Inflammatory macrophage treated with lipopolysaccharide for 1 hour (primary cell): ENCODE data around the gene SECISBP2.
"Not testable (repeated sequence)": the region's sequence is repeated elsewhere in the genome, so short reads cannot be mapped to it uniquely, and the experiment has no call there.

ENCODE experiments used
- DNase-seq, 2 donors: peaks; one replicate each; pipeline ENCODE4 v3.0.0-alpha.2; 2020 to 2022

SECISBP2 gene, protein sequence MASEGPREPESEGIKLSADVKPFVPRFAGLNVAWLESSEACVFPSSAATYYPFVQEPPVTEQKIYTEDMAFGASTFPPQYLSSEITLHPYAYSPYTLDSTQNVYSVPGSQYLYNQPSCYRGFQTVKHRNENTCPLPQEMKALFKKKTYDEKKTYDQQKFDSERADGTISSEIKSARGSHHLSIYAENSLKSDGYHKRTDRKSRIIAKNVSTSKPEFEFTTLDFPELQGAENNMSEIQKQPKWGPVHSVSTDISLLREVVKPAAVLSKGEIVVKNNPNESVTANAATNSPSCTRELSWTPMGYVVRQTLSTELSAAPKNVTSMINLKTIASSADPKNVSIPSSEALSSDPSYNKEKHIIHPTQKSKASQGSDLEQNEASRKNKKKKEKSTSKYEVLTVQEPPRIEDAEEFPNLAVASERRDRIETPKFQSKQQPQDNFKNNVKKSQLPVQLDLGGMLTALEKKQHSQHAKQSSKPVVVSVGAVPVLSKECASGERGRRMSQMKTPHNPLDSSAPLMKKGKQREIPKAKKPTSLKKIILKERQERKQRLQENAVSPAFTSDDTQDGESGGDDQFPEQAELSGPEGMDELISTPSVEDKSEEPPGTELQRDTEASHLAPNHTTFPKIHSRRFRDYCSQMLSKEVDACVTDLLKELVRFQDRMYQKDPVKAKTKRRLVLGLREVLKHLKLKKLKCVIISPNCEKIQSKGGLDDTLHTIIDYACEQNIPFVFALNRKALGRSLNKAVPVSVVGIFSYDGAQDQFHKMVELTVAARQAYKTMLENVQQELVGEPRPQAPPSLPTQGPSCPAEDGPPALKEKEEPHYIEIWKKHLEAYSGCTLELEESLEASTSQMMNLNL

DNA sequence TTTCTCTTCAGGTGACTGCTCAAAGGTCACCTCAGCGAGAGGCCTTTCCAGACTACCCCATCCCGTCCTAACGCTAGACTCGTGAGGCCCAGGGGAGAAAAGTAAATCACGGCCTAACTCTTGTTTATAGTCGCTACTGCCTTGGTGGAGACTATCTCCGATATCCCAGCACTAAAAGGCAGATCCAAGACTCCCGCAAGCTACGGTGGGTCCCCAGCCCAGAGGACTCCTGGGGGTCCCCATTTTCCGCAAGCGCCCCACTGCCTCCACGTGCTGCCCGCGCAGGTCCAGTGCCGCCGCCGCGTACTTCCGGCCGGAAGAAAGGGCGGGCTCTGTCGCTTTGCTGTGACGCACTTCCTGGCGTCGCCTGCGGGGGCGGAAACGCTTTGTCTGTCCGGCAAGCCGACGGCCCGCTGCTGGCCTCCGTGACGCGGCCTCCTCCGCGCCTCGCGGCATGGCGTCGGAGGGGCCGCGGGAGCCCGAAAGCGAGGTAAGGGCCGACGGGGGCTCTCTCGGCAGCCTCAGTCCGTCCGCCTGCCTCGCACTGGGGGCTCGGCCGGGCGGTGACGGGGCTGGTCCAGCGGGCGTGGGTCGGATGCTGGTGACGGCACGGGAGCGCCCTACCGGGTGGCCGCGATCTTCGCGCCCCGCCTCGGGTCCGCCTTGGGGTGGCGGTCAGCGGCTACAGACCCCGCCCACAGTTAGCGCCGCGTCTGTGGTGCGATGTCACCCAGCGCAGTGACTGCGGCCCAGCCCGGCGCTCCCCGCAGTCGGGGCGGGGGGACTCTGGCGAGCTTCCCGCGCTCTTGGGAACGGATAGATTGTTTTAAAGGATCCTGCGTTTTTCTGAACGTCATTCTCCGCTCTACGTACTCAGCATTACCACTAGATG lies at the start of gene SECISBP2:
Gene SECISBP2 (plus strand): TSS at position 378 of the 892 bp plus-strand sequence. CDS start 77 bp downstream, at position 455.
- peak; percentile 96 to 97 for DNase-seq

DNA sequence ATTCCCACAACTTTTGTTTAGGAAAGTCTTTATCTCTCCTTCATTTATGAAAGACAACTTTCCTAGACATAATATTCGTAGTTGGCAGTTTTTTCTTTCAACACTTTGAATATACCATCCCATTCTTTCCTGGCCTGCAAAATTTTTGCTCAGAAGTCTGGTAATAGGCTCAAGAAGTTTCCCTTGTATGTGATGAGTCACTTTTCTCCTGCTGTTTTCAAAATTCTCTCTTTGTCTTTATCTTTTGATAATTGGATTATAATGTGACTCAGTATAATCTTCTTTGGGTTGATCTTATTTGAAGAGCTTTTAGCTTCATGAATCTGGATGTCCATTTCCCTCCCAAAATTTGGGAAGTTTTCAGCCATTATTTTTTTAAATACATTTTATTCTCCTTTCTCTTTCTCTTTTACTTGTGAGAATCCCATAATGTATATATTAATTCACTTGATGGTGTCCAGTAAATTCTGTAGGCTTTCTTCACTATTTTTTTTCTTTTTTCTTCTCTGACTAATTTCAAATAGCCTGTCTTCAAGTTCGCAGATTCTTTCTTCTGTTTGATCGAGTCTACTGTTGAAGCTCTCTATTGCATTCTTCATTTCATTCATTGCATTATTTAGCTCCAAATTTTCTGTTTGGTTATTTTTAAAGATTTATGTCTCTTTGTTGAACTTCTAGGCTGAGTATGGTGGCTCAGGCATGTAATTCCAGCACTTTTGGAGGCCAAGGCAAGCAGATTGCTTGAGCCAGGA lies 44.6 kb upstream of the SECISBP2 start:
- DNase-seq: no peak

DNA sequence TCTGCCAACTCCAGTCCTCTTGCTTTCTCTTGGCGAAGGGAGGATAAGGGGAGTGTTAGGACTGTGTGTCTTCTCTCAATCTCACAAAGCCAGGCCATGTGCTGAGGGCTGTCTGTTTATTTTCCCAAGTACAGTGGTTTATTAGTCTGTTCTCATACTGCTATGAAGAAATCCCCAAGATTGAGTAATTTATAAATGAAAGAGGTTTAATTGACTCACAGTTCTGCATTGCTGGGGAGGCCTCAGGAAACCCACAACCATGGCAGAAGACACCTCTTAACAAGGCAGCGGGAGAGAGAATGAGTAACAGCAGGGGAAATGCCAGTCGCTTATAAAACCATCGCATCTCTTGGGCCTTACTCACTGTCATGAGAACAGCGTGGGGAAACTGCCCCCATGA lies 43.5 kb upstream of the SECISBP2 start:
- DNase-seq: peak in 1 of 2 donors; percentile 18

DNA sequence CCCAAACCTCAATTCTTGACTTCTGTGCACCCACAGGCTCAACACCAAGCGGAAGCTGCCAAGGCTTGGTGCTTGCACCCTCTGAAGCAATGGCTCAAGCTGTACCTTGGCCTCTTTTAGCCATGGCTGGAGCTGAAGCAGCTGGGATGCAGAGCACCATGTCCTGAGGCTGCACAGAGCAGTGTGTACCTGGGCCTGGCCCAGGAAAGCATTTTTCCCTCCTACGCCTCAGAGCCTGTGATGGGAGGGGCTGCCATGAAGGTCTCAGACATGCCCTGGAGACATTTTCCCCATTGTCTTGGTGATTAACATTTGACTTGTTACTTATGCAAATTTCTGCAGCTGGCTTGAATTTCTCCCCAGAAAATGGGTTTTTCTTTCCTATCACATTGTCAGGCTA lies 42.3 kb upstream of the SECISBP2 start:
- DNase-seq: not testable (repeated sequence)

DNA sequence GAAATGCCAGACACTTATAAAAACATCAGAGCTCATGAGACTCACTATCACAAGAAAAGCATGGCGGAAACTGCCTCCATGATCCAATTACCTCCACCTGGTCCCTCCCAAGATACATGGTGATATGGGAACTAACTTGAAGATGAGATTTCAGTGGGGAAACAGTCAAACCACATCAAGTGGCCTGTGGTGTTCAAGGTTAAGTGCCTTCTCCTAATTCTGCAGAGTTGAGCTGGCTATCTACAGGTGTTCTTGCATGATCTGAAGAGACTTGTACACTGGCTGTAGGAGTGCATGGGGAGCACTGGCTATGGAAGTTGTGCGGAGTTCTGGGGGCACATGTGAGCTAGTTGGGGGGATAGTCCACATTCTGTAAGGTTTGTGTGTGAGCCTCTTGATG lies 41.3 kb upstream of the SECISBP2 start:
- no peak for DNase-seq

GRCh38 chr9:89277454-89277853 lies 40.8 kb upstream of the SECISBP2 start:
- DNase-seq: no peak

DNA sequence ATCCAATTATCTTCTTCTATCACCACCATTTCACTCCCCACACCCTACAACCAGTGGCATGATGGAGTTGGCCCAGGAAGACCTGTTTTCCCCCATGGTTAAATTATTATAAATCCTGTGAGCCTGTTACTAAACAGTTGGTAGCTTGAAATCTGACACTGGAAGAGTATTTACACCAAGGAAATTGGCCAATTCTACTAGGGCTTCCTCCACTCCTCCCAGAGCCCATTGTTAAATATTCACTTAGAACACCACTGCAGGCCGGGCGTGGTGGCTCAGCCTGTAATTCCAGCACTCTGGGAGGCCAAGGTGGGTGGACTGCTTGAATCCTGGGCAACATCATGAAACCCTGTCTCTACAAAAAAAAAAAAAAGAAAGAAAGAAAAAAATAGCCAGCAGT lies 39.7 kb upstream of the SECISBP2 start:
- no peak for DNase-seq

DNA sequence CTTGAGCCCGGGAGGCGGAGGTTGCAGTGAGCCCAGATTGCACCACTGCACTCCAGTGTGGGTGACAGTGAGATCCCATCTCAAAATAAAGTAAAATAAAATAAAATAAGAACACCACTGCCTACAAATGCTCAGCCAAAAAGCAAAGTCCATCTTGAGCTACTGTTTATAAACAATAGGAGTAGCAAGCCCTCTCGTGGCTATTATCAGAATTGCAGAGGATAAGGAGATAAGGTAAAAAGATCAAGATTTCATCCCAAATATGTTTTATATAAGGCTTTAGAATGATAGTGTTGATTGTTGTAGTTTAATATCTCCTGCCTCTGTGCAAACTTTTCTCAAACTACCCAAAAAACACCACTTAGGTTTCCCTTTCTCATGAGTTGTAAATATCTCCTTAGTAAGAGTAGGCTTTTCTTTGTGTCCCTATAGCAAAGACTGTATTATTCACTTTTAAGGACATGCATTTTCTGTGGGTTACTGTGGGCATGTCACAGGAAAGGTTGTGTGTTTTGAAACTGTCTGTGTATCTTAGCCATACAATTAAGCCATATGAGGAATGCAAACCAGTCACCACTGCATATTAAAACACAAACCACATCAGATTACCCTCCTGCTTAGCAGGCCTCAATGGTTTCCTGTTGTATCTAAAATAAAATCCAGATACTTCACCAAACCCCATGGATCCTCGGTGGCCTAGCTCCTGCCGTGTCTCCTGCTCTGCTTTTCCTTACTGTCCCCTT lies 39.1 kb upstream of the SECISBP2 start:
- DNase-seq: peak; percentile 23 to 77

DNA sequence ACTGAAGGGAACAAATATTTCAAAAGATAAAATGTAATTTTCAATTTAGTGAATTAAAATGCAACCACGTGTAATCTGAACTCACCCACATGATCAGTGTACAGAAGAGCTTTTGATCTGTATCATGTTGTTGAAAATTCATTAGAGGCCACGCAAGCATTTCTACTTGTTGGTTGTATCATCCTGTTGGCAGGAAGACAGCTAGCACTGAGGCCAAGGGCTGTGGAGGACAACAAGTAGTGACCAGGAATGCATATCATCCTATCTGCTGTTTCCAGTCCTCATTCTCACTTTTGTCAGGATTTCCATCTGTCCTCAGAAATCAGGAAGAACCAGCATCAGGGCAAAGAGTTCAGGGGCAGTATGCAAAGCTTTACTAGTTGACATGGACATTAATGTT lies 37.2 kb upstream of the SECISBP2 start:
- no peak for DNase-seq

DNA sequence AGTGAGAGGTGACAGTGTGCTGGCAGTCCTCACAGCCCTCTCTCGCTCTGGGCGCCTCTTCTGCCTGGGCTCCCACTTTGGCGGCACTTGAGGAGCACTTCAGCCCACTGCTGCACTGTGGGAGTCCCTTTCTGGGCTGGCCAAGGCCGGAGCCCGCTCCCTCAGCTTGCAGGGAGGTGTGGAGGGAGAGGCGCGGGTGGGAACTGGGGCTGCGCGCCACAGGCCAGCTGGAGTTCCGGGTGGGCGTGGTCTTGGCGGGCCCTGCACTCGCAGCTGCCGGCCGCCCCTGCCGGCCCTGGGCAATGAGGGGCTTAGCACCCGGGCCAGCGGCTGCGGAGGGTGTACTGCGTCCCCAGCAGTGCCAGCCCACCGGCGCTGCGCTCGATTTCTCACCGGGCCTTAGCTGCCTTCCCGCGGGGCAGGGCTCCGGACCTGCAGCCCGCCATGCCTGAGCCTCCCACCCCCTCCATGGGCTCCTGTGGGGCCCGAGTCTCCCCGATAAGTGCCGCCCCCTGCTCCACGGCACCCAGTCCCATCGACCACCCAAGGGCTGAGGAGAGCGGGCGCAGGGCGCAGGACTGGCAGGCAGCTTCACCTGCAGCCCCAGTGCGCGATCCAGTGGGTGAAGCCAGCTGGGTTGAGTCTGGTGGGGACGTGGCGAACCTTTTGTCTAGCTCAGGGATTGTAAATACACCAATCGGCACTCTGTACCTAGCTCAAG lies 35.9 kb upstream of the SECISBP2 start:
- DNase-seq: not testable (repeated sequence)

DNA sequence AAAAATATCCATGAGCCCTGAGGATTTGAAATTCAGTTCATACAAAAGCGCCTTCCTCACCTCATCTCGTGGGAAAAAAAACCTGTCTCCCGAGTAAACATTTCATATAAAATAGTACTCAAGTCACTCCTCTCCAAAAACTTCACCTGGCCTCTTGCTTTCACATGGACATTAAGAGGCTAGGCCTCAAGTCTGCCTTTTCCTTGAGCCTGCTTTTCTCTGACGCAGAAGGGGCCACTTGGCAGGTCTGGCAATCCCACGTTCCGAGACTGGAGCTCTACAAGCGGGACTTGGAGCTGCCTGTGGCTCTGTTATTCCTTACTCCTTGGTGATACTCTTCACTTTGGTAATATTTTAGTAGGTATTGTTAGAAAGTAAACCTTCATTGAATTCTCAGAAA lies 34.2 kb upstream of the SECISBP2 start:
- no peak for DNase-seq

- DNase-seq: no peak
These were observed 26.6 kb upstream of the SECISBP2 start for GRCh38 chr9:89291741-89292140.

- no peak for DNase-seq
These were observed 25.3 kb upstream of the SECISBP2 start for GRCh38 chr9:89293014-89293413.

- no peak for DNase-seq
These were observed 22.9 kb upstream of the SECISBP2 start for GRCh38 chr9:89295400-89295799.

GRCh38 chr9:89301996-89302395 lies 16.3 kb upstream of the SECISBP2 start:
- not testable (repeated sequence) for DNase-seq

GRCh38 chr9:89304020-89304833 lies 14.1 kb upstream of the SECISBP2 start:
- DNase-seq: no peak

- DNase-seq: no peak
These were observed 13.5 kb upstream of the SECISBP2 start for GRCh38 chr9:89304834-89305188.

- DNase-seq: no peak
These were observed 12.4 kb upstream of the SECISBP2 start for GRCh38 chr9:89305868-89306267.

- DNase-seq: no peak
These were observed 9.1 kb upstream of the SECISBP2 start for GRCh38 chr9:89309166-89309565.
